Left ventricle myocardium inferior (tissue), 1 donor: ENCODE results near the gene PDE11A. TPM values are rescaled to one million over a fixed set of nuclear protein-coding genes. Genes with fewer than 3 reads are reported as not detected.

Experiments
- DNase-seq: peaks from one replicate; pipeline ENCODE4 v3.0.0-alpha.2; 2020
- H3K27ac ChIP-seq: fragments of 200-600 bp; replicated peaks from 2 replicates; pipeline ENCODE4 v1.8.0; 2021
- H3K27me3 ChIP-seq: fragments of 200-600 bp; 2 replicates; pipeline ENCODE4 v1.8.0; 2021; ENCODE audit warnings: low read depth
- H3K36me3 ChIP-seq: fragments of 200-600 bp; 2 replicates; pipeline ENCODE4 v1.8.0; 2021
- H3K4me1 ChIP-seq: fragments of 200-600 bp; 2 replicates; pipeline ENCODE4 v1.8.0; 2021
- H3K4me3 ChIP-seq: fragments of 200-600 bp; 2 replicates; pipeline ENCODE4 v1.8.0; 2021; ENCODE audit warnings: mild to moderate bottlenecking, moderate library complexity
- H3K9me3 ChIP-seq: fragments of 200-600 bp; replicated peaks from 2 replicates; pipeline ENCODE4 v1.8.0; 2021
- CTCF ChIP-seq: fragments of 200-600 bp; IDR thresholded peaks from 2 replicates; pipeline ENCODE4 v1.8.0; 2021; ENCODE audit warnings: antibody characterized with exemption, mild to moderate bottlenecking, borderline replicate concordance
- intact Hi-C: fragments of 100-400 bp; cut with micrococcal nuclease; formaldehyde crosslinking; loops from one replicate; pipeline ENCODE4 v1.11.0; 2022
- total RNA-seq: library from RNA; stranded (reverse); fragmentation: NEBNext Ultra II Directional; extraction: Animal tissue kit (Norgen Biotek cat#: 25700); gene quantifications from one replicate; pipeline ENCODE4 v1.2.1, GENCODE V29; 2021
- donor health status: DM: no; HTN: yes; CAD: no; lungs with severe emphysema.

The PDE11A gene
- total RNA-seq, 1 donor from 2014 or later: 2.5 TPM

- no peak for DNase-seq
- no peak for TF ChIP-seq CTCF
- intact Hi-C loops: no loop called here
- Histone ChIP-seq H3K27ac (no peak overlapping the region), H3K36me3 (no peaks in the 10 kb centered on the region), H3K4me1 (no peaks in the 10 kb centered on the region), H3K4me3 (no peak overlapping the region), H3K9me3 (no peaks in the 10 kb centered on the region), H3K27me3 (no peaks in the 10 kb centered on the region)
Observed at GRCh38 chr2:177692783-177693269, 379.8 kb downstream of the PDE11A start.

- Histone ChIP-seq H3K27ac (no peak overlapping the region), H3K4me1 (no peaks in the 10 kb centered on the region), H3K36me3 (no peaks in the 10 kb centered on the region), H3K27me3 (no peaks in the 10 kb centered on the region), H3K4me3 (no peak overlapping the region), H3K9me3 (no peaks in the 10 kb centered on the region)
- intact Hi-C loops: no loop called here
- no peak for TF ChIP-seq CTCF
- no peak for DNase-seq
Observed at GRCh38 chr2:177692042-177692782, 380.4 kb downstream of the PDE11A start.

GRCh38 chr2:177691177-177691576, 381.4 kb downstream of the PDE11A start:
- no peaks in the 10 kb centered on the region for H3K27me3 ChIP-seq
- no peaks in the 10 kb centered on the region for H3K9me3 ChIP-seq
- no peak for TF ChIP-seq CTCF
- intact Hi-C loops: no loop called here
- H3K4me1 ChIP-seq: no peaks in the 10 kb centered on the region
- H3K4me3 ChIP-seq: no peak overlapping the region
- DNase-seq: no peak
- no peaks in the 10 kb centered on the region for H3K36me3 ChIP-seq
- H3K27ac ChIP-seq: no peak overlapping the region

GRCh38 chr2:177689623-177690022, 383.0 kb downstream of the PDE11A start:
- Histone ChIP-seq H3K4me3 (no peak overlapping the region), H3K27me3 (no peaks in the 10 kb centered on the region), H3K27ac (no peak overlapping the region), H3K9me3 (no peaks in the 10 kb centered on the region), H3K36me3 (no peaks in the 10 kb centered on the region), H3K4me1 (no peaks in the 10 kb centered on the region)
- TF ChIP-seq CTCF: no peak
- DNase-seq: no peak
- intact Hi-C loops: no loop called here

GRCh38 chr2:177688844-177689243, 383.7 kb downstream of the PDE11A start:
- no peak for DNase-seq
- H3K4me3 ChIP-seq: no peak overlapping the region
- H3K27me3 ChIP-seq: no peaks in the 10 kb centered on the region
- H3K36me3 ChIP-seq: no peaks in the 10 kb centered on the region
- intact Hi-C loops: no loop called here
- H3K9me3 ChIP-seq: no peaks in the 10 kb centered on the region
- TF ChIP-seq CTCF: no peak
- no peaks in the 10 kb centered on the region for H3K4me1 ChIP-seq
- no peak overlapping the region for H3K27ac ChIP-seq
